A549 (cell line): ENCODE results near the gene IPO4. TPM values are rescaled to one million over a fixed set of nuclear protein-coding genes. Genes with fewer than 3 reads are reported as not detected.

ENCODE experiments used
- ATAC-seq, 2 experiments: fragments of 200-7000 bp in 1 of 2; fragments of >200 bp in 1 of 2; cut with Nextera tagmentation in 1 of 2; cut with Tn5 transposase in 1 of 2; 3 replicates each; pipeline versions ENCODE4 v1.8.0 to v1.9.1; 2018 to 2020; ENCODE audit warnings: mild to moderate bottlenecking in 1 of 2, moderate library complexity in 1 of 2
- CTCF ChIA-PET: fragments of 300-600 bp; sonication (Branson Sonifier 250); formaldehyde crosslinking; extraction: SDS; loops from one replicate; lab custom pipeline; 2021; ENCODE audit warnings: antibody characterized with exemption, inconsistent platforms; lab: Yijun Ruan, JAX
- POLR2A ChIA-PET: fragments of 350-600 bp; formaldehyde crosslinking; extraction: SDS; loops from one replicate; lab custom pipeline; 2021; ENCODE audit warnings: antibody characterized with exemption, inconsistent platforms; lab: Yijun Ruan, JAX
- DNase-seq, 2 experiments: peaks; one replicate each; pipeline versions ENCODE4 v3.0.0 to v3.0.0-alpha.2; 2011 to 2016; ENCODE audit warnings: low read depth in 1 of 2, low spot score in 1 of 2
- FAIRE-seq: peaks from 2 replicates; lab custom pipeline; 2011; peaks lifted over from hg19 to GRCh38; lab: Jason Lieb, UNC
- H3K27ac ChIP-seq, 2 experiments: fragments of >200 bp; sonication (Bioruptor Twin); formaldehyde crosslinking; 3 replicates each; pipeline ENCODE4 v1.5.1; 2016 to 2017
- H3K4me1 ChIP-seq: fragments of >200 bp; sonication (Bioruptor Twin); formaldehyde crosslinking; 3 replicates; pipeline ENCODE4 v1.6.1; 2016
- H3K4me2 ChIP-seq: fragments of >200 bp; sonication (Bioruptor Twin); formaldehyde crosslinking; 3 replicates; pipeline ENCODE4 v1.6.1; 2016
- H3K4me3 ChIP-seq: fragments of >200 bp; sonication (Bioruptor Twin); formaldehyde crosslinking; 3 replicates; pipeline ENCODE4 v1.5.1; 2016
- H3K9me3 ChIP-seq: fragments of >200 bp; sonication (Bioruptor Twin); formaldehyde crosslinking; 3 replicates; pipeline ENCODE4 v1.6.1; 2016
- CBX8 ChIP-seq: fragments of 200-600 bp; sonication (generic); IDR thresholded peaks from 2 replicates; pipeline ENCODE4 v1.6.1; 2016
- CEBPB ChIP-seq, 2 experiments: fragments of >200 bp in 1 of 2; sonication (Bioruptor Twin) in 1 of 2; formaldehyde crosslinking in 1 of 2; IDR thresholded peaks; 2 replicates each; pipeline ENCODE4 v1.6.1; 2012 to 2016
- CHD4 ChIP-seq: fragments of 200-600 bp; sonication (generic); IDR thresholded peaks from 2 replicates; pipeline ENCODE4 v1.6.1; 2016; ENCODE audit warnings: antibody characterized with exemption, mild to moderate bottlenecking, borderline replicate concordance
- CTCF ChIP-seq: fragments of >200 bp; sonication (Bioruptor Twin); formaldehyde crosslinking; IDR thresholded peaks from 3 replicates; pipeline ENCODE4 v1.5.1; 2016
- EHF ChIP-seq: fragments of 250-450 bp; sonication (Bioruptor Pico); IDR thresholded peaks from 2 replicates; pipeline ENCODE4 v1.5.0; 2020; ENCODE audit warnings: mild to moderate bottlenecking
- EHMT2 ChIP-seq: fragments of 200-600 bp; sonication (generic); IDR thresholded peaks from 2 replicates; pipeline ENCODE4 v1.6.1; 2016; ENCODE audit warnings: antibody characterized with exemption, low read depth, mild to moderate bottlenecking, moderate library complexity
- ESRRA ChIP-seq: fragments of 150-350 bp; IDR thresholded peaks from 2 replicates; pipeline ENCODE4 v1.6.1; 2014; ENCODE audit warnings: mild to moderate bottlenecking, low read length, borderline replicate concordance
- HMGXB4 ChIP-seq: fragments of 250-450 bp; sonication (Bioruptor Pico); IDR thresholded peaks from 2 replicates; pipeline ENCODE4 v1.5.0; 2021; ENCODE audit warnings: mild to moderate bottlenecking, moderate library complexity, borderline replicate concordance
- HOXA7 ChIP-seq: fragments of 250-450 bp; sonication (Bioruptor Pico); IDR thresholded peaks from 2 replicates; pipeline ENCODE4 v1.5.0; 2020; ENCODE audit warnings: mild to moderate bottlenecking, moderate library complexity
- HOXB5 ChIP-seq: fragments of 250-450 bp; sonication (Bioruptor Pico); IDR thresholded peaks from 2 replicates; pipeline ENCODE4 v1.5.0; 2020; ENCODE audit warnings: mild to moderate bottlenecking, moderate library complexity
- JUN ChIP-seq, 2 experiments: fragments of >200 bp; sonication (Bioruptor Twin); formaldehyde crosslinking; IDR thresholded peaks; 2 replicates in 1 of 2; 3 replicates in 1 of 2; pipeline ENCODE4 v1.6.1; 2016 to 2017
- JUNB ChIP-seq: fragments of >200 bp; sonication (Bioruptor Twin); formaldehyde crosslinking; IDR thresholded peaks from 2 replicates; pipeline ENCODE4 v1.6.1; 2016
- MAX ChIP-seq: IDR thresholded peaks from 2 replicates; pipeline ENCODE4 v1.6.1; 2012
- POLR2AphosphoS2 ChIP-seq: conservative IDR thresholded peaks from 2 replicates; pipeline ENCODE4 v1.6.1; 2012; ENCODE audit warnings: low read length, improper control_type of control experiment, inconsistent platforms
- RARB ChIP-seq: fragments of 250-450 bp; sonication (Bioruptor Pico); IDR thresholded peaks from 2 replicates; pipeline ENCODE4 v1.8.0; 2021; ENCODE audit warnings: mild to moderate bottlenecking, moderate library complexity
- RCOR1 ChIP-seq: fragments of 150-350 bp; IDR thresholded peaks from 2 replicates; pipeline ENCODE4 v1.6.1; 2014; ENCODE audit warnings: antibody characterized with exemption, low read length, low read depth
- REST ChIP-seq: fragments of 200-600 bp; sonication (generic); IDR thresholded peaks from 2 replicates; pipeline ENCODE4 v1.6.1; 2016; ENCODE audit warnings: antibody characterized with exemption, mild to moderate bottlenecking, moderate library complexity
- RNF2 ChIP-seq: fragments of 200-600 bp; sonication (generic); IDR thresholded peaks from 2 replicates; pipeline ENCODE4 v1.6.1; 2016; ENCODE audit warnings: low read depth, mild to moderate bottlenecking, antibody characterized with exemption, moderate library complexity, borderline replicate concordance
- SREBF2 ChIP-seq: fragments of 450-650 bp; IDR thresholded peaks from 2 replicates; pipeline ENCODE4 v1.6.1; 2014; ENCODE audit warnings: mild to moderate bottlenecking, moderate library complexity
- USF2 ChIP-seq: fragments of 450-650 bp; IDR thresholded peaks from 2 replicates; pipeline ENCODE4 v1.6.1; 2014; ENCODE audit warnings: antibody characterized with exemption
- WGBS: methylation state at CpG from one replicate; pipeline ENCODE4 v1.1.6; 2017; ENCODE audit errors: missing lambda C conversion rate; 5-methylcytosine and 5-hydroxymethylcytosine counted together
- polyA plus RNA-seq, 4 experiments: library from polyadenylated mRNA; depleted of rRNA in 3 of 4; stranded (reverse); fragments of >200 nt; fragmentation: RNase III in 1 of 4; extraction: RNeasy Plus Mini Kit Qiagen cat#74134 plus additional on column Dnase treatment in 1 of 4; gene quantifications; 2 replicates in 3 of 4; 3 replicates in 1 of 4; pipeline ENCODE4 v1.2.3, GENCODE V29; 2011 to 2017

IPO4 gene
- polyA plus RNA-seq, 2 of the 4 experiments (the other 2 are of a cell fraction) = 37.1 to 91.7 TPM

GRCh38 chr14:24185741-24186140 lies 2.9 kb downstream of the IPO4 start (continued):
- TF ChIP-seq REST (no peak), EHF (CRISPR knock-in tag) (no peak), SREBF2 (no peak), RARB (CRISPR knock-in tag) (no peak), RCOR1 (no peak)

- no peak overlapping the region for H3K27ac ChIP-seq
- DNase-seq (no peak), FAIRE-seq (no peak), ATAC-seq (no peak)
- no peak for TF ChIP-seq CEBPB (IDR thresholded peaks at IDR 0.05)
- TF ChIP-seq ESRRA = no peak
- TF ChIP-seq USF2 = no peak
- no peak for TF ChIP-seq HMGXB4 (CRISPR knock-in tag)
- no peak for TF ChIP-seq CBX8
- TF ChIP-seq MAX = no peak
- TF ChIP-seq HOXA7 (CRISPR knock-in tag) = no peak
- no peak for TF ChIP-seq HOXB5 (CRISPR knock-in tag)
- no peak for TF ChIP-seq CHD4
- TF ChIP-seq RNF2 = no peak
- no peak for TF ChIP-seq JUN (IDR thresholded peaks at IDR 0.05)
- TF ChIP-seq CTCF = no peak
- TF ChIP-seq POLR2AphosphoS2 = no peak
- TF ChIP-seq EHMT2 = no peak
- TF ChIP-seq JUNB = no peak
- ChIA-PET POLR2A (no interaction called here), CTCF (interaction anchor here (1.0 to 8.0 kb wide), 5 partner anchors 10 to 112 kb away, joined by 3 to 64 read pairs (median 5); partner anchors contain the start of genes IRF9, PSME2 and TM9SF1)
- 92% methylated on average over 7 of the region's 7 CpGs for WGBS
- H3K4me3 ChIP-seq = no peak overlapping the region
- peaks cover 16% of the 10 kb centered on the region for H3K4me1 ChIP-seq
- H3K4me2 ChIP-seq = no peak overlapping the region
- no peaks in the 10 kb centered on the region for H3K9me3 ChIP-seq
These were observed 3.6 kb downstream of the IPO4 start for GRCh38 chr14:24185026-24185425.
